ENCODE results near the gene SFMBT2.

DNA sequence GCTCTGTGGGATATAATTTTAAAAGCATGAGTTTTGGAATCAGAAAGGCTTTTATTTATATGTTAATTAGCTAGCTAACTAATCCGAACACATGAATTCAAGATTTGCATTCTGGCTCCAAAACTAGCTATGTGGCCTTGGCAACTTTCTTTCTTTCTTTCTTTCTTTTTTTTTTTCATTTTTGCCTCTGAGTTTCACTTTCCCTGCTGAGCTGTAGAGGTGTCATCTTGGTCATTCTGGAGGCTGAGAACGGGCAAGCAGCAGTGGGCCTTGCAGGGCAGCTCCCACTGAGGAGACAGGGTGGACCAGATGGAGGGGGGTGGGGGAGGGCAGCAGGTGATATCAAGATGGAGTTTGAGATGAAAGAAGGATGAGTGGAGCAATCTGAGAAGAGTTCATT is 24.8 kb upstream of the SFMBT2 start:
- no peak for TF ChIP-seq EZH2phosphoT487 (IDR thresholded peaks at IDR 0.05; ENCODE audit: borderline replicate concordance, low read length)
- TF ChIP-seq, protein P1, sequence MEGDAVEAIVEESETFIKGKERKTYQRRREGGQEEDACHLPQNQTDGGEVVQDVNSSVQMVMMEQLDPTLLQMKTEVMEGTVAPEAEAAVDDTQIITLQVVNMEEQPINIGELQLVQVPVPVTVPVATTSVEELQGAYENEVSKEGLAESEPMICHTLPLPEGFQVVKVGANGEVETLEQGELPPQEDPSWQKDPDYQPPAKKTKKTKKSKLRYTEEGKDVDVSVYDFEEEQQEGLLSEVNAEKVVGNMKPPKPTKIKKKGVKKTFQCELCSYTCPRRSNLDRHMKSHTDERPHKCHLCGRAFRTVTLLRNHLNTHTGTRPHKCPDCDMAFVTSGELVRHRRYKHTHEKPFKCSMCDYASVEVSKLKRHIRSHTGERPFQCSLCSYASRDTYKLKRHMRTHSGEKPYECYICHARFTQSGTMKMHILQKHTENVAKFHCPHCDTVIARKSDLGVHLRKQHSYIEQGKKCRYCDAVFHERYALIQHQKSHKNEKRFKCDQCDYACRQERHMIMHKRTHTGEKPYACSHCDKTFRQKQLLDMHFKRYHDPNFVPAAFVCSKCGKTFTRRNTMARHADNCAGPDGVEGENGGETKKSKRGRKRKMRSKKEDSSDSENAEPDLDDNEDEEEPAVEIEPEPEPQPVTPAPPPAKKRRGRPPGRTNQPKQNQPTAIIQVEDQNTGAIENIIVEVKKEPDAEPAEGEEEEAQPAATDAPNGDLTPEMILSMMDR (IDR thresholded peaks at IDR 0.05; ENCODE audit: low read depth, low read length, poor library complexity, severe bottlenecking) = no peak
